Retinal pigment epithelial cell (primary cell): ENCODE results near the gene CDK5RAP2.

Experiments
- DNase-seq: peaks from one replicate; pipeline ENCODE4 v3.0.0-alpha.2; 2010; ENCODE audit warnings: low read depth
- H3K4me3 ChIP-seq: 2 replicates; pipeline ENCODE4 v1.5.1; 2011; ENCODE audit warnings: mild to moderate bottlenecking, low read length, control low read depth, moderate library complexity
- CTCF ChIP-seq: conservative IDR thresholded peaks from 2 replicates; pipeline ENCODE4 v1.5.1; 2011; ENCODE audit warnings: low read depth, low read length, control low read depth, inconsistent platforms

The CDK5RAP2 gene

GRCh38 chr9:120405860-120406259 lies 174.1 kb downstream of the CDK5RAP2 start:
- H3K4me3 ChIP-seq, result no peak overlapping the region
- no peak for DNase-seq
- no peak for TF ChIP-seq CTCF

- TF ChIP-seq CTCF, result no peak
- no peak overlapping the region for H3K4me3 ChIP-seq
- DNase-seq, result no peak
Observed at GRCh38 chr9:120405134-120405533, 174.8 kb downstream of the CDK5RAP2 start.

- no peak for DNase-seq
- TF ChIP-seq CTCF, result no peak
- no peak overlapping the region for H3K4me3 ChIP-seq
Observed at GRCh38 chr9:120403543-120403856, 176.5 kb downstream of the CDK5RAP2 start.

- DNase-seq, result no peak
- no peak overlapping the region for H3K4me3 ChIP-seq
- TF ChIP-seq CTCF, result no peak
Observed at GRCh38 chr9:120402741-120403542, 177.0 kb downstream of the CDK5RAP2 start.

- TF ChIP-seq CTCF, result no peak
- H3K4me3 ChIP-seq, result no peak overlapping the region
- DNase-seq, result no peak
Observed at GRCh38 chr9:120399940-120400339, 180.0 kb downstream of the CDK5RAP2 start.

- no peak overlapping the region for H3K4me3 ChIP-seq
- TF ChIP-seq CTCF, result no peak
- no peak for DNase-seq
Observed at GRCh38 chr9:120398286-120398685, 181.7 kb downstream of the CDK5RAP2 start.

- H3K4me3 ChIP-seq, result no peak overlapping the region
- TF ChIP-seq CTCF, result no peak
- no peak for DNase-seq
Observed at GRCh38 chr9:120397453-120397852, 182.5 kb downstream of the CDK5RAP2 start.
